HG03439 (cell line): Measurements from ENCODE around the gene SPTSSA.
"Not testable (repeated sequence)": the region's sequence is repeated elsewhere in the genome, so short reads cannot be mapped to it uniquely, and the experiment has no call there.

Experiments
- ATAC-seq: cut with Tn5 transposase; IDR thresholded peaks from one replicate; pipeline ENCODE4 v1.9.1; 2021; ENCODE audit warnings: mild to moderate bottlenecking, moderate library complexity; ENCODE audit not compliant: unreplicated experiment

The SPTSSA gene

GRCh38 chr14:34462132-34462893 lies at the start of gene SPTSSA:
Gene SPTSSA (minus strand): TSS chr14:34462240. CDS start chr14:34462207, 33 bp downstream.
- peak; percentile 89 for ATAC-seq

- no peak for ATAC-seq
Observed at GRCh38 chr14:34507884-34508283, 45.8 kb upstream of the SPTSSA start.

GRCh38 chr14:34507459-34507858 lies 45.4 kb upstream of the SPTSSA start:
- ATAC-seq: no peak

GRCh38 chr14:34505124-34505491 lies 43.1 kb upstream of the SPTSSA start:
- ATAC-seq: not testable (repeated sequence)

- ATAC-seq: not testable (repeated sequence)
Observed at GRCh38 chr14:34504027-34504426, 42.0 kb upstream of the SPTSSA start.

GRCh38 chr14:34502545-34503225 lies 40.6 kb upstream of the SPTSSA start:
- no peak for ATAC-seq

GRCh38 chr14:34502001-34502400 lies 40.0 kb upstream of the SPTSSA start:
- ATAC-seq: no peak

- ATAC-seq: no peak
Observed at GRCh38 chr14:34501004-34501580, 39.1 kb upstream of the SPTSSA start.

GRCh38 chr14:34498684-34499412 lies 36.8 kb upstream of the SPTSSA start:
- no peak for ATAC-seq

- ATAC-seq: no peak
Observed at GRCh38 chr14:34496679-34497513, 34.9 kb upstream of the SPTSSA start.

GRCh38 chr14:34496007-34496678 lies 34.1 kb upstream of the SPTSSA start:
- ATAC-seq: no peak

- ATAC-seq: no peak
Observed at GRCh38 chr14:34489324-34489723, 27.3 kb upstream of the SPTSSA start.

- no peak for ATAC-seq
Observed at GRCh38 chr14:34488528-34488927, 26.5 kb upstream of the SPTSSA start.

GRCh38 chr14:34484726-34485125 lies 22.7 kb upstream of the SPTSSA start:
- no peak for ATAC-seq

GRCh38 chr14:34482463-34482862 lies 20.4 kb upstream of the SPTSSA start:
- ATAC-seq: no peak

- no peak for ATAC-seq
Observed at GRCh38 chr14:34479694-34480093, 17.7 kb upstream of the SPTSSA start.

GRCh38 chr14:34478261-34478660 lies 16.2 kb upstream of the SPTSSA start:
- no peak for ATAC-seq

GRCh38 chr14:34476036-34476435 lies 14.0 kb upstream of the SPTSSA start:
- ATAC-seq: not testable (repeated sequence)

GRCh38 chr14:34475163-34475562 lies 13.1 kb upstream of the SPTSSA start:
- ATAC-seq: no peak

GRCh38 chr14:34474187-34474679 lies 12.2 kb upstream of the SPTSSA start:
- ATAC-seq: no peak
